Measurements from ENCODE around the gene TTC28. TPM values are rescaled to one million over a fixed set of nuclear protein-coding genes. Genes with fewer than 3 reads are reported as not detected.

Gene TTC28
- total RNA-seq, 4 donors from 2014 or later = 10.2 to 23.8 (median 13.4) TPM

GRCh38 chr22:28019881-28020861 lies 659.5 kb downstream of the TTC28 start:
- TF ChIP-seq POLR2A (IDR thresholded peaks at IDR 0.05) (no peak), CTCF (IDR thresholded peaks at IDR 0.05) (peak in 1 of 3 donors; percentile 81)
- peak; percentile 64 to 95 for DNase-seq (ENCODE audit: low spot score in 2 of 2)
- intact Hi-C loops (cut with DNase I; ENCODE audit: low total_unique reads) = loop anchor here (5.0 kb wide), 1 partner anchor 567 kb away; no protein-coding TSS in a partner anchor
- WGBS, 2 donors = 44 to 48% methylated on average over 19 to 20 of the region's 20 CpGs
- H3K4me3 ChIP-seq (ENCODE audit: low read depth, poor library complexity, severe bottlenecking) = no peak overlapping the region

- WGBS, 2 donors = 80 to 83% methylated on average over 8 of the region's 8 CpGs
- H3K4me3 ChIP-seq (ENCODE audit: low read depth, poor library complexity, severe bottlenecking) = no peak overlapping the region
- peak in 1 of 2 donors; percentile 82 for DNase-seq (ENCODE audit: low spot score in 2 of 2)
- intact Hi-C loops (cut with DNase I; ENCODE audit: low total_unique reads) = no loop called here
- TF ChIP-seq CTCF (IDR thresholded peaks at IDR 0.05) (no peak), POLR2A (IDR thresholded peaks at IDR 0.05) (no peak)
Observed at GRCh38 chr22:28019360-28019759, 660.3 kb downstream of the TTC28 start.

DNA sequence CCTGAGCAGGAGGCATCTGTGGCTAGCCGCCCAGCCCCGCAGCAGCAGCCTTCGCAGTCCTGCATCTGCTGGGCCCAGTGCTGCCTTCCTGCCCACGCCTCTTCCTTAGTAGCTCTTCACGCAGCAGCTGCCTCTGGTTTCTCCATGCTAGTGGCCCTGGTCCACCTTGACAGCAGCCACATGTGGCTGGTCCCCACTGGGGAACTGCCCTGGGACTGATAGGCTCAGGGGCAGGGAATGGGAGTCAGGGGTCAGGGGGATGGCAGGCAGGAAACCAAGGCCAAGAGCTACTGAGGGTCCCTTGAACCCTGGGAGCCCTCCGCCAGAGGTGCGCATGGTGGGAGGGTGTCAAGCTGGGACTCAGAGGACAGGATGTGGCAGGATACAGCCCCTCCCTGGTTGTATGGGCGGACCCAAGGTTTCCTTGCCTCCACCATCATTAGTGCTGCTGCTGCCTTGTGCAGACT lies 661.1 kb downstream of the TTC28 start:
- 93 to 94% methylated on average over 8 of the region's 8 CpGs for WGBS, 2 donors

GRCh38 chr22:28017859-28018258 lies 661.8 kb downstream of the TTC28 start:
- intact Hi-C loops (cut with DNase I; ENCODE audit: low total_unique reads) = no loop called here
- DNase-seq (ENCODE audit: low spot score in 2 of 2) = peak in 1 of 2 donors; percentile 54
- WGBS, 2 donors = 96% methylated on average over 4 of the region's 4 CpGs
- H3K4me3 ChIP-seq (ENCODE audit: low read depth, poor library complexity, severe bottlenecking) = no peak overlapping the region
- TF ChIP-seq CTCF (IDR thresholded peaks at IDR 0.05) (no peak), POLR2A (IDR thresholded peaks at IDR 0.05) (no peak)

More for the DNA sequence above, 661.1 kb downstream of the TTC28 start:
- DNase-seq (ENCODE audit: low spot score in 2 of 2) = peak in 1 of 2 donors; percentile 74
- TF ChIP-seq POLR2A (IDR thresholded peaks at IDR 0.05) = no peak
- TF ChIP-seq CTCF (IDR thresholded peaks at IDR 0.05) = no peak
- no peak overlapping the region for H3K4me3 ChIP-seq (ENCODE audit: low read depth, poor library complexity, severe bottlenecking)
- intact Hi-C loops (cut with DNase I; ENCODE audit: low total_unique reads) = no loop called here

DNA sequence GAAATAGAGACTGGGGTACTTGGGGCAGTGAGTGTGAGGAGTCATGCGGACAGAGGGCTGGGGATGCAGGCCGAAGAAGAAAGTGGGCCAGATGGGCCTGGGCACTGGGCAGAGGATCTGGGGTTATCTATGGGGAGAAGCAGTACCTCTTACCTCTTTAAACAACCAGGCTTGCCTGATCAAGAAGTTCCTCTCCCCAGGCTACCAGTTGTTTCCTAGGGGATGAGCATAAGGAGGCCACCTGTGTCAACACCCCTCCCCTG lies 662.2 kb downstream of the TTC28 start:
- no peak for DNase-seq (ENCODE audit: low spot score in 2 of 2)
- intact Hi-C loops (cut with DNase I; ENCODE audit: low total_unique reads) = no loop called here
- WGBS, 2 donors = 91 to 97% methylated on average over 2 of the region's 2 CpGs
- TF ChIP-seq CTCF (IDR thresholded peaks at IDR 0.05) = no peak
- no peak for TF ChIP-seq POLR2A (IDR thresholded peaks at IDR 0.05)
- H3K4me3 ChIP-seq (ENCODE audit: low read depth, poor library complexity, severe bottlenecking) = no peak overlapping the region

All from lower leg skin (tissue), 4 donors.